ENCODE data around the gene TGFB3. TPM values are rescaled to one million over a fixed set of nuclear protein-coding genes. Genes with fewer than 3 reads are reported as not detected.

The TGFB3 gene
- total and polyA plus RNA-seq, 9 of the 15 experiments (the other 6 are each of a cell fraction or from before 2014, with no cell fraction given), result 0.39 to 2.0 (median 1.0) TPM

DNA sequence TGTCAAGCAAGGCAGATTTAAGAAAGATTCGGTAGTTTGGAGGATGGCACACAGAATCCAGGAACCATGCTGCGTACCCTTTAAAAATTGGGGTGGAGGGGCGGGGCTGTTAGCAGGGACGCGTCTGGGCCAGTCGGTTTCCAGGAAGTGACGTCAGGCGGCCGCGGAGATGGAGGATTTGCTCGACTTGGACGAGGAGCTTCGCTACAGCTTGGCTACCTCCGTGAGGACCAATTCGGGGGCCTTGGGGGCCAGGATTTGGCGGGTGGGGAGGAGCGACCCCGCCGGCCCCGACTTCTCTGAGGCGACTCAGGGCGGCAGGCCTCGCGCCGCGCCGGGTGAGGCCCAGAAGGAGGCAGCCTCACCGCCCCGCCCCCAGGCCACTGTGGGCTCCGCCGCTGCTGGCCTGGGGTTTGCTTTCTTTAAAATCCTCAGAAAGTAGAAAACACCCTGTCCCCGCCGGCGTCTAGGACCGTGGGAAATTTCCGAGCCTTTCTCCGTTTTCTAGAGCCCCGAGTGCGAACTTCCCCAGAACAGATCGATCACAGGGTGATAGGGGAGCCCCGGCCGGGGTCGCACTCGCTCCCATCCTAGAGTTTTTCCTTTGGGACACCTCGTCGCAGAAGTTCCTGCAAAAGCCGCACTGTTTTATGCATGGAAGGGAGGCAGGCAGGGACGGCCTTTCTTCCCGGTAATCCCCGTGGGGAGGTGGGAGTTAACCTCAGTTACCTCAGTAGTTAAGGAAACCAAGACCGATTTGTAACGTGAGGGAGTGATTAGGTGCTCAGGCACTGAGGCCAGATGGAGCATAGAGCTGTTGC lies 4.0 kb upstream of the TGFB3 start, which contains the start of gene IFT43 (continued):
- TF ChIP-seq CBFB (CRISPR knock-in tag; IDR thresholded peaks at IDR 0.05) (no peak), SMARCC2 (IDR thresholded peaks at IDR 0.05; ENCODE audit: low read depth) (no peak), CXXC5 (CRISPR knock-in tag; IDR thresholded peaks at IDR 0.05) (peak; percentile 46), SNRNP70 (optimal IDR thresholded peaks at IDR 0.05; ENCODE audit: low read depth, low read length) (no peak), HDGF (IDR thresholded peaks at IDR 0.05) (no peak), KDM2B (CRISPR knock-in tag; IDR thresholded peaks at IDR 0.05) (no peak), NEUROD1 (IDR thresholded peaks at IDR 0.05; ENCODE audit: borderline replicate concordance, low read depth, low read length, partially characterized antibody) (peak; percentile 31), SRSF9 (IDR thresholded peaks at IDR 0.05; ENCODE audit: borderline replicate concordance, low read depth, low read length) (no peak), ZFP1 (CRISPR knock-in tag; IDR thresholded peaks at IDR 0.05) (no peak), MTF1 (CRISPR knock-in tag; IDR thresholded peaks at IDR 0.05; ENCODE audit: borderline replicate concordance) (no peak), HNRNPUL1 (IDR thresholded peaks at IDR 0.05; ENCODE audit: low read length) (no peak), ZNF324 (CRISPR knock-in tag; IDR thresholded peaks at IDR 0.05) (no peak), ZKSCAN1 (IDR thresholded peaks at IDR 0.05; ENCODE audit: low read depth, low read length) (no peak)
- TF ChIP-seq, protein P1, sequence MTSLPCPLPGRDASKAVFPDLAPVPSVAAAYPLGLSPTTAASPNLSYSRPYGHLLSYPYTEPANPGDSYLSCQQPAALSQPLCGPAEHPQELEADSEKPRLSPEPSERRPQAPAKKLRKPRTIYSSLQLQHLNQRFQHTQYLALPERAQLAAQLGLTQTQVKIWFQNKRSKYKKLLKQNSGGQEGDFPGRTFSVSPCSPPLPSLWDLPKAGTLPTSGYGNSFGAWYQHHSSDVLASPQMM (CRISPR knock-in tag; IDR thresholded peaks at IDR 0.05), result no peak
- TF ChIP-seq, protein P2, sequence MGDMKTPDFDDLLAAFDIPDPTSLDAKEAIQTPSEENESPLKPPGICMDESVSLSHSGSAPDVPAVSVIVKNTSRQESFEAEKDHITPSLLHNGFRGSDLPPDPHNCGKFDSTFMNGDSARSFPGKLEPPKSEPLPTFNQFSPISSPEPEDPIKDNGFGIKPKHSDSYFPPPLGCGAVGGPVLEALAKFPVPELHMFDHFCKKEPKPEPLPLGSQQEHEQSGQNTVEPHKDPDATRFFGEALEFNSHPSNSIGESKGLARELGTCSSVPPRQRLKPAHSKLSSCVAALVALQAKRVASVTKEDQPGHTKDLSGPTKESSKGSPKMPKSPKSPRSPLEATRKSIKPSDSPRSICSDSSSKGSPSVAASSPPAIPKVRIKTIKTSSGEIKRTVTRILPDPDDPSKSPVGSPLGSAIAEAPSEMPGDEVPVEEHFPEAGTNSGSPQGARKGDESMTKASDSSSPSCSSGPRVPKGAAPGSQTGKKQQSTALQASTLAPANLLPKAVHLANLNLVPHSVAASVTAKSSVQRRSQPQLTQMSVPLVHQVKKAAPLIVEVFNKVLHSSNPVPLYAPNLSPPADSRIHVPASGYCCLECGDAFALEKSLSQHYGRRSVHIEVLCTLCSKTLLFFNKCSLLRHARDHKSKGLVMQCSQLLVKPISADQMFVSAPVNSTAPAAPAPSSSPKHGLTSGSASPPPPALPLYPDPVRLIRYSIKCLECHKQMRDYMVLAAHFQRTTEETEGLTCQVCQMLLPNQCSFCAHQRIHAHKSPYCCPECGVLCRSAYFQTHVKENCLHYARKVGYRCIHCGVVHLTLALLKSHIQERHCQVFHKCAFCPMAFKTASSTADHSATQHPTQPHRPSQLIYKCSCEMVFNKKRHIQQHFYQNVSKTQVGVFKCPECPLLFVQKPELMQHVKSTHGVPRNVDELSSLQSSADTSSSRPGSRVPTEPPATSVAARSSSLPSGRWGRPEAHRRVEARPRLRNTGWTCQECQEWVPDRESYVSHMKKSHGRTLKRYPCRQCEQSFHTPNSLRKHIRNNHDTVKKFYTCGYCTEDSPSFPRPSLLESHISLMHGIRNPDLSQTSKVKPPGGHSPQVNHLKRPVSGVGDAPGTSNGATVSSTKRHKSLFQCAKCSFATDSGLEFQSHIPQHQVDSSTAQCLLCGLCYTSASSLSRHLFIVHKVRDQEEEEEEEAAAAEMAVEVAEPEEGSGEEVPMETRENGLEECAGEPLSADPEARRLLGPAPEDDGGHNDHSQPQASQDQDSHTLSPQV (IDR thresholded peaks at IDR 0.05), result no peak
- TF ChIP-seq, protein P3, sequence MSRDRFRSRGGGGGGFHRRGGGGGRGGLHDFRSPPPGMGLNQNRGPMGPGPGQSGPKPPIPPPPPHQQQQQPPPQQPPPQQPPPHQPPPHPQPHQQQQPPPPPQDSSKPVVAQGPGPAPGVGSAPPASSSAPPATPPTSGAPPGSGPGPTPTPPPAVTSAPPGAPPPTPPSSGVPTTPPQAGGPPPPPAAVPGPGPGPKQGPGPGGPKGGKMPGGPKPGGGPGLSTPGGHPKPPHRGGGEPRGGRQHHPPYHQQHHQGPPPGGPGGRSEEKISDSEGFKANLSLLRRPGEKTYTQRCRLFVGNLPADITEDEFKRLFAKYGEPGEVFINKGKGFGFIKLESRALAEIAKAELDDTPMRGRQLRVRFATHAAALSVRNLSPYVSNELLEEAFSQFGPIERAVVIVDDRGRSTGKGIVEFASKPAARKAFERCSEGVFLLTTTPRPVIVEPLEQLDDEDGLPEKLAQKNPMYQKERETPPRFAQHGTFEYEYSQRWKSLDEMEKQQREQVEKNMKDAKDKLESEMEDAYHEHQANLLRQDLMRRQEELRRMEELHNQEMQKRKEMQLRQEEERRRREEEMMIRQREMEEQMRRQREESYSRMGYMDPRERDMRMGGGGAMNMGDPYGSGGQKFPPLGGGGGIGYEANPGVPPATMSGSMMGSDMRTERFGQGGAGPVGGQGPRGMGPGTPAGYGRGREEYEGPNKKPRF (IDR thresholded peaks at IDR 0.05; ENCODE audit: low read depth, low read length), result no peak
- TF ChIP-seq, protein P4, sequence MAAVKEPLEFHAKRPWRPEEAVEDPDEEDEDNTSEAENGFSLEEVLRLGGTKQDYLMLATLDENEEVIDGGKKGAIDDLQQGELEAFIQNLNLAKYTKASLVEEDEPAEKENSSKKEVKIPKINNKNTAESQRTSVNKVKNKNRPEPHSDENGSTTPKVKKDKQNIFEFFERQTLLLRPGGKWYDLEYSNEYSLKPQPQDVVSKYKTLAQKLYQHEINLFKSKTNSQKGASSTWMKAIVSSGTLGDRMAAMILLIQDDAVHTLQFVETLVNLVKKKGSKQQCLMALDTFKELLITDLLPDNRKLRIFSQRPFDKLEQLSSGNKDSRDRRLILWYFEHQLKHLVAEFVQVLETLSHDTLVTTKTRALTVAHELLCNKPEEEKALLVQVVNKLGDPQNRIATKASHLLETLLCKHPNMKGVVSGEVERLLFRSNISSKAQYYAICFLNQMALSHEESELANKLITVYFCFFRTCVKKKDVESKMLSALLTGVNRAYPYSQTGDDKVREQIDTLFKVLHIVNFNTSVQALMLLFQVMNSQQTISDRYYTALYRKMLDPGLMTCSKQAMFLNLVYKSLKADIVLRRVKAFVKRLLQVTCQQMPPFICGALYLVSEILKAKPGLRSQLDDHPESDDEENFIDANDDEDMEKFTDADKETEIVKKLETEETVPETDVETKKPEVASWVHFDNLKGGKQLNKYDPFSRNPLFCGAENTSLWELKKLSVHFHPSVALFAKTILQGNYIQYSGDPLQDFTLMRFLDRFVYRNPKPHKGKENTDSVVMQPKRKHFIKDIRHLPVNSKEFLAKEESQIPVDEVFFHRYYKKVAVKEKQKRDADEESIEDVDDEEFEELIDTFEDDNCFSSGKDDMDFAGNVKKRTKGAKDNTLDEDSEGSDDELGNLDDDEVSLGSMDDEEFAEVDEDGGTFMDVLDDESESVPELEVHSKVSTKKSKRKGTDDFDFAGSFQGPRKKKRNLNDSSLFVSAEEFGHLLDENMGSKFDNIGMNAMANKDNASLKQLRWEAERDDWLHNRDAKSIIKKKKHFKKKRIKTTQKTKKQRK (IDR thresholded peaks at IDR 0.05; ENCODE audit: borderline replicate concordance, low read depth, low read length), result no peak

All from K562 (cell line).